ENCODE measurements around the gene TIMM44.

Gene TIMM44

DNA sequence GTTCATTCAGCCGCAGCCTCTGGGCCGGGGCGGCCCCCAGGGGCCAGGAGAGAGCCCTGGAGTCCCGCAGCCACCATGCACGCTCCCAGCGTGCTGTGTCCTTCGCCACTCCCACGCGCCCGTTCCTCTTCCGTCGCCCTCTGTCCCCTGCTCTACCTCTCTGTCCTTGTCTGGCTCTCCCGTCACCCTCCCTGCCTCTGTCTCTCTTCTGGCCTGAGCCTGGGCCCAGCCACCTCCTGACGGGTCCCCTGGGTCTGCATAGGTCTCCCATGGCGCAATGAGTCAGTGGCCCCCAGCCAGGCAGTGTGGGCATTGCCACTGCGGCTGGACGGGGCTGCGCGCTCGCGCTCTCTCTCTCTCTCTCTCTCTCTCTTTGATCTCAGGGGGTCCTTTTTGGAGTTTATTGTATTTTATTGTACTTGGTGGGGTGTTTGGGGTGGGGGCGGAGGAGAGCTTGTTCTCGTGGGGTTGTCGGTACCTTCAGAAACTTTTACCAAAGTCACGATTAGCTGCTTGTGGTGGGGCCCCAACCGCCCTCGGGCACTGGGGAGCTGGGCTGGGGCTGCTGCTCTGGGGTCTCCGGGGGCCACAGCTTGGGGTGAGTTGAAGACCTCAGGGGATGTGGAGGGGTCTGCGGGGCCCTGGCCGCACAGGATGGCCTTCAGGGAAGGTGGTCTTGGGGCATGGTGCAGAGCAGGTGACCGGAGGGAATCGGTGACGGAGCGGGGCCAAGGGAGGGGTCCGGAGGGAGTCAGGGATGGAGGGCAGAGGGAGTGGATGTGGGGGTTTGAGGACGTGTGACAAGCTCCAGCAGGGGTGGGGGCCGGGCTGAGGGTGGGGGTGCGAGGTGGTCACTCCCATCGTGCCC, 30.5 kb downstream of the TIMM44 start:
- no peak for DNase-seq

DNA sequence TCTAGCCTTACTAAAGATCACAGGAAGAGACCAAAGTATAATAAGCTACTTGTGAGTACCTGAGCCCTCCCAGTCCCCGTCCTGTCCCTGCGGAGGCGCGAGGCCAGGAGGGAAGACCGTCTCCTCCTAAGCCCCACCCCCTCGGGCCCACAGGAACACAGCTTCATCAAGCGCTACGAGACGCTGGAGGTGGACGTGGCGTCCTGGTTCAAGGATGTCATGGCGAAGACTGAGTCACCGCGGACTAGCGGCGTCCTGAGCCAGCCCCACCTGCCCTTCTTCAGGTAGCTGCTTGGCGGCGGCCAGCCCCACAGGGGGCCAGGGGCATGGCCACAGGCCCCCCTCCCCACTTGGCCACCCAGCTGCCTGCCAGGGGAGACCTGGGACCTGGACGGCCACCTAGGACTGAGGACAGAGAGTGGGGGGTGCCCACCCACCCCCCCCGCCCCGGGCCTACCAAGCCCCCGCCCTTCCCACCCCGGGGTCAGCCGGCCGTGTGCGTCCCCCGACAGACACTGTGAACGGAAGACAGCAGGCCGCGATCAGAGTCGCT, 31.2 kb downstream of the TIMM44 start:
- DNase-seq: no peak

DNA sequence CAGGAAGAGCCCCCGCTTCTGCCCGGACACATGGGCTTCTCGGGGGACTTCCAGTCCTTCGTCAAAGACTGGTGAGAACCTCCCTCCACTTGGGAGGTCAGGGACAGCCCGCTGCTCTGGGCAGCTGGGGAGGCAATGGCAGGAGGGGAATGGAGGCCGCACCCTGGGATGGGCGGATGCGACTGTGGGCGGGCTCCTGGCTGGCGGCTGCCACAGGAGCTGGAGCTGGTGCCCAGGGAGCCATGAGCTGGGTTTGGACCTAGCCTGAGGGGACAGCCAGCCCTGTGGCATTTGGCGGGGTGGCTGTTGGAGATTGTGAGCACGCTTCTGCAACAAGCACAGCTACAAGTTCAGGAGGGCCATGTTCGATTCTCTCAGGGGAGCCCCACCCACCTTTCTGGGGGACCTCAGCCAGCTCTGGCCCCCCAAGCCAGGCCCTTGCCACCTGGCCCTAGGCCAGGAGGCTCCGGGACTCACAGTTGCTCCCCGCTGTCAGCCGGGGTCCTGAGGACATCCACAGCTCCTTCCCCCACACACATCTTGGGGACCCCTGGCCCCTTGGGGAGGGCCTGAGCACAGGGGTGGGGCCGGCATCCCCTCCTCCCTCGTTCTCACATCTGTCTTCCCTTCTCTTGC, 31.8 kb downstream of the TIMM44 start:
- DNase-seq: no peak

DNA sequence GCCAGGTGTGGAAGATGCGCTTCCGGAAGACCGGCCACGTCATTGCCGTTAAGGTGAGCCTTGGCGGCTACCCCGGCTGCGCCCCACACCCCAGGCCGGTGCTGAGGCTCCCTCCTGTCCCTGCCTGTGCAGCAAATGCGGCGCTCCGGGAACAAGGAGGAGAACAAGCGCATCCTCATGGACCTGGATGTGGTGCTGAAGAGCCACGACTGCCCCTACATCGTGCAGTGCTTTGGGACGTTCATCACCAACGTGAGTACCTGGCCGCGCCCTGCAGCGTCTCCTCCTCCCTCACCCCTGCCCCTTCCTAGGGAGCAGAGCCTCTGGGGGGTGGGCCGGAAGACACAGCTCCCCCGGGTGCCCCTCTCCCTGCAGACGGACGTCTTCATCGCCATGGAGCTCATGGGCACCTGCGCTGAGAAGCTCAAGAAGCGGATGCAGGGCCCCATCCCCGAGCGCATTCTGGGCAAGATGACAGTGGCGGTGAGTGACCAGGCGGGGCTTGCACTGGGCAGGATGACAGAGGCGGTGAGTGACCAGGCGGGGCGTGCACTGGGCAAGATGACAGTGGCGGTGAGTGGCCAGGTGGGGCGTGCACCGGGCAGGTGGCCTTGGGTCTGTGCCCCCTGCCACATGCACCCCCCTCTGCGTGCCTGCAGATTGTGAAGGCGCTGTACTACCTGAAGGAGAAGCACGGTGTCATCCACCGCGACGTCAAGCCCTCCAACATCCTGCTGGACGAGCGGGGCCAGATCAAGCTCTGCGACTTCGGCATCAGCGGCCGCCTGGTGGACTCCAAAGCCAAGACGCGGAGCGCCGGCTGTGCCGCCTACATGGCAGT, 32.9 kb downstream of the TIMM44 start:
- DNase-seq: no peak

DNA sequence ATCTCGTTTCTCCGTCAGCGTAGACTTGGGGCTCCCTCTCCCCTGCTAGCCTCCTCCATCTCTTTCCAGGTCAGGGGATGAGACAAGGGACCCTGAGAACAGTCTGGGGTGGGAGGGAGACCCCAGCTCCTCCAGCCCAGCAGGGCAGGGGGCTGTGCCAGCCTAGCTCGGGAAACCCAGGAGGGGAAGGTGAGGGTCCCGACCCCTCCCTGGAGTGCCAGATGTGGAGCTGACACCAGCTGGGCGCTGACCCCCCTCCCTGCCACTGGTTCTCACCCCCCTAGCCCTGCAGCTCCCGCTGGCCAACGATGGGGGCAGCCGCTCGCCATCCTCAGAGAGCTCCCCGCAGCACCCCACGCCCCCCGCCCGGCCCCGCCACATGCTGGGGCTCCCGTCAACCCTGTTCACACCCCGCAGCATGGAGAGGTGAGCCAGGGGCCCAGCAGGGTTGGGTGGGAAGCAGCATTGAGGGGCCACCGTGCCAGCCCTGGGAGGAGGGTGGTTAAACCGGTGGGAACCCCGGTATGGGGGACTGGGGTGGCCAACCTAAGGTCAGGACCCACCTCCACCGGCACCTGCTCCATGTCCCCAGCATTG, 33.9 kb downstream of the TIMM44 start:
- DNase-seq: no peak

DNA sequence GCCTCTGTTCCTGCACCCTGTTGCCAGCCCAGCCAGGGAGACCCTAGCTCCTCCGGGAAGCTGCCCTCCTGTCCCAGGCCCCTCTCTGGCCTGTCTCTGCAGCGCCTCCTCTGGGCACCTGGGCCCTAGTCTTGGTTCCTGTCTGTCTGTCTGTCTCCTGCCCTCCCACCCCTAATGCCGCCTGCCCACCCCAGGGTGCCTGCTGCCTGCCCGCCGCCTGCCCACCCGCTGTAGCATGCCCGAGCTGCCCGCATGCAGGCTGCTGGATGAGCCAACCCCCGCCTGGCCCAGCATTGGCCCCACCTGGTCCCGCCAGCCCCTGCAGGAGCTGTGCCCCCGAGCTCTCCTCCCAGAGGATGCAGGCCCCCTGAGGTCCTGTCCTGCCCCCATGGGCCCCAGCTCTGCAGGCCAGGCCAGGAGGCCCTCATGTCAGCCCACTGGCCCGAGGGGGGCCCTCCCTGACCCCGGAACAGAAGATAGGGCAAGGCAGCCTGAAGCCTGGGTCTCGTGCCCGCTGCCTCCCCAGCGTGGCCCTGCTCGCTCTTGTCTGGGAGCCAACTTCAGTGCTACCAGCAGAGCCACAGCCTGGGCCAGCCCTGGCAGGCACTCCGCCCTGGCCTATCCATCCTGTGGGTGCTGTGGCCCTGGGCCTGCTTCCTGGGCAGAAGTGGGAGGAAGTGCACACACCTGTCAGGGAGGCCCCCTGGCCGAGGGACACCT, 34.6 kb downstream of the TIMM44 start:
- DNase-seq: no peak

DNA sequence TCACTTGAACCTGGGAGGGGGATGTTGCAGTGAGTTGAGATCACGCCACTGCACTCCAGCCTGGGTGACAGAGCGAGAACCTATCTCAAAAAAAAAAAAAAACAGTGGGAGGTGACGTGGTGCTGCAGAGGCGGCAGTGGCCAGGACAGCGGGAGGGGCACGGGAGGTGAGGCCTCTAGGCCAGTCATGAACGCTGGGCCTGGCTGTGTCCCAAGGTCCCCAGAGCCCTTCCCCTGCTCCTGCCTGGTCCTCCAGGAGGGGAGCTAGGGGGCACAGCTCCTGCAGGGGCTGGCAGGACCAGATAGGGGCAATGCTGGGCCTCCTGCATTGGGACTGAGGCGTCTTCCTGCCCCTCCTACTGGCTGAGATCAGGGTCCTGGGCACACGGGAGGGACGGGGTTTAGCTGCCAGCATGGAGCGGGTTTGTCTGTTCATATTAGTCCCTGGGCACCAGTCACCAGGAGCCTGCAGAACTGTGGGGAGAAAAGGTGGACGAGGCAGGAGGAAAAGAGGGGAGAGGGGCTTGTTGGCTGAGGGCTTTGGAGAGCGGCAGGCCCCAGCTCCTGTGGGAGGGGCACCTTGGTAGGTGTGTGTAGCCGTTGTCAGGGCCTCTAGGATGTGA, 35.3 kb downstream of the TIMM44 start:
- DNase-seq: no peak

DNA sequence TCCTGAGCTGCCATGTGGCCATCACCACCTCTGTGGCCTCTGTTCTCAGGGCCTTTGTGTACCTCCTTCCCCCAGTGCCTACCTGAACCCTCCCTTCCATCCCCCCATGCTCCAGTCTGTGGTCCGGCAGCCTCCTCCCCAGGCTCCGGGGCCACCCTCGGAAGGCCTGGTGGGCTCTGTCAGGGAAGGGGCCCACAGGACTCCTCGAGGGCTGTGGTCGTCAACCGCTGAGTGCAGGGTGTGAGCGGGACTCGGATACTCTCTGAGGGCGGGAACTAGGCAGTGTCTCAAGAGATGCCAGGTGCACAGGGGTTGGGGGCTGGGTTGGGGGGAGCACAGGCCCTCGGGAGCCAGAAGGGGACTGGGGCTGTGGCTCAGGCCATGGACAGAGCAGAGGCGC, 35.9 kb downstream of the TIMM44 start:
- no peak for DNase-seq

DNA sequence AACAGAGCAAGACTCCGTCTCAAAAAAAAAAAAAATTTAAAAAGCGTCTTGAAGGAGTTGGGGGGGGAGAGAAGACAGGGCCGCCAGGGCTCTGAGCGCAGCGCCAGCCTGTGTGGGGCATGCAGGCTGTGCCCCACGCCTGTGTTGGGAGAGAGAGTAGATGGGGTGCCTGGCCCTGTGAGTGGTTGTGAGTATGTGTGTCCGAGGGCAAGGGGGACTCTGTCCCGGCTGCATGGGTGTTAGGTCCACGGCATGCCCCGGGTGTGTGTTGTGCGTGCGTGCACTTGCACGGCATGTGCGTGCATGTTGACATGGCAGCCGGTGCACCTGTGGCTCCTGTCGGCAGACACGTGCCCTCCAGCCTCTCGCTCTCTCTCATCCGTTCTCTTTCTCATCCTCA, 36.3 kb downstream of the TIMM44 start:
- no peak for DNase-seq

DNA sequence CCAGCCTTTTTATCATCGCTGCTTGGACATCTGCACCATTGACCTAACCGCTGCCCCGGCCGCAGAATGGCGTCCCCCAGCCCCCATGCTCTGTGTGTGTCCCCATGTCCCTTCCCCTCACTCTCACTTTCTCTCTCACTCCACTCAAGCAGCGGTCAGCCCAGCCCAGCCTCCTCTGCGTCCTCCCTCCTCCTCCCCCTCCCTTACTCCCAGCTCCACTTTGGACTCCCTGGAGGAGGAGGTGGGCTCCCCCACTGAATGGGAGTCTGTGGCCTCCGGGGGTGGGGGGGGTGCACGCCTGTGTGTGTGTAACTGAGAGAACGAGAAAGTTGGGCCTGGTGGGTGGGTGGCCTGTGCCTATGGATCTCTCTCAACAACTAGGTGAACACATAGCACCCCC, 37.6 kb downstream of the TIMM44 start:
- no peak for DNase-seq

DNA sequence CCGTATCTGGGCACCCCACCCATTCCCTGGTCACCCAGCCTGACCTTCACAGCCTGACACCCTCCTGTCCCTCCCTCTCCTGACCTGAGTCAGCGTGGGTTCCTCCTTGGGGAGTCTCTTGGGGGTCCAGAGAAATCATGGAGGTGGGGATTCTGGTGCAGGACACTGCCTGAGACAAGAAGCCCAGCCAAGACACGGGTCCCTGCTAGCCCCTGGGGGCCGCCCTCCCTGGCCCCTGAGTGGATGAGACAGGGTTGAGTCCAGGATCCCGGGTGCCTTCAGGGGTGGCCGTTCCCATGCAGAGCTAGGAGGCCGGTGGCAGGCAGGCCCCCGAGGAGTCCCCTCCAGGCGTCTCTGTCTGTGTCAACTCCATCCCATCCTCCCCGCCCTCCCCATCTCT, 38.2 kb downstream of the TIMM44 start:
- DNase-seq: no peak

DNA sequence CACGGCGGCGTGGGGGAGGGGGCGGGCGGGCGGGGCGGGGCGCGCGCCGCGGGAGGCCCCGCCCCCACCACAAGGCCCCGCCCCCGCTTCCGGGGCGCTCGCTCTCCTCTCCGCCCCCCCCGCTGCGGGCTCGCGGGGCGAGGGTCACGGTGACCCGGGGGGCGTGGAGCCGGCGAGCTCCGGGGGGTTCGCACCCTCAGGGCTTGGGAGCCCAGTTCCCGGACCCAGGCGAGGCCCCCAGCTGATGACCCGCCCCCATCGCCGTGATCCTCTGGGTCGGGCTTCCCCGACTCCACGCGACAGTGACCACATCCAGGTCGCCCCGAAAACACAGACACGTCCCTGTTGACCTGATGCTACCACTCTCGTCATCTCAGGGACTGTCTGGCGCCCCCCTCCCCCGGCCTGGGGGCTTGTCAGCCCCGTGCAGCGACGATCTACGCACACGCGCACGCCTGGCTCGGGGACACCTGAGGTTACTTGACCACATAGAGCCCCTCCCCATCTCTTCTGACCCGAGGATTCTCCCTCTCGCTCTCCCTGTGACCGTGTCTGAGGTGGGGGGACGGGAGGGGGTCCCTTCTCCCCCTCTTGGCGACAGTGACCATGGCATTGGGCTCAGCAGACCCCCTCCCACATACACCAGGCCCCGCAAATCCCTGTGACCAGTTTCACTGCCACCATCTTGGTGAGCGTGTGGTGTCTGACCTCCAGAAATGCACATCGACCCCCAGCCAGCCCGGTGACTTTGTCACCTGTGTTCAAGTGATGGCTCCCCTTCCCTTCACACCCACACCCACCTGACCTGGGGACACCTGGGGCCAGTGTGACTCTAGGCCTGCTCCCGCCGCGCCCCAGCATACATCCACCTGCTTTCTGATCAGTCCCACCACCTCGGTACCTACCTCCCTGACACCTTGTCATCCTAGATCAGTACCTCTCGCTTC, 39.1 kb downstream of the TIMM44 start:
- DNase-seq: no peak

DNA sequence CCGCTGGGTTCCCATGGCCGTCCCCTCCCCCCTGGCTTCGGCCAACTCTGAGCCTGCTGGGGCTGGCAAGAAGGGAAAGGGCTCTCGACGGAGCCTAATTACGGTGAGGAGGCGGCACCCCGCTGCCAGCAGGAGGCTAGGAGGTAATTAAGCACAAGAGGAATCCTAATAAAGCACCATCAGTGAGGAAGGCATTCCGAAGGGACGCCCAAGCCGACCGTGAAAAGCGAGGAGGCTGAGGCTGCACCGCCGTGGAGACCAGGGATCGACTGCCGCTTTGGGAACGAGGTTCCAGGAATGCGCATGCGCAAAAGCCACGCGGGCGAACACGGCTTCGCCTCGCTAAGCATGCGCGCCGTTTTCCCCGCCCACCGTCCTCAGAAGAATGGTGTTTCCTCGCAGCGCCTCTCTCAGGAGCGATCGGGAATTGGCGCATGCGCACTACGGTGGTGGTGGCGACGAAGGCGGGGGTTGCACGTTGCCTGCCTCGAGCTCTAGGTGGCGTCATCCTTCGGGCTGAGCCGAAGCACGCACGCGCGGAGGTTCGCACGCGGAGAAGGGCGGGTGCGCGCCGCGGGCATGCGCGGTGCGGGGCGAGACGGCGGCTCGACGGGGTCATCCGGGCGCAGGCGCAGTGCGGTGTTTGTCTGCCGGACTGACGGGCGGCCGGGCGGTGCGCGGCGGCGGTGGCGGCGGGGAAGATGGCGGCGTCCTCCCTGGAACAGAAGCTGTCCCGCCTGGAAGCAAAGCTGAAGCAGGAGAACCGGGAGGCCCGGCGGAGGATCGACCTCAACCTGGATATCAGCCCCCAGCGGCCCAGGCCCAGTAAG, 40.0 kb downstream of the TIMM44 start, which contains the start of gene MAP2K7:
MAP2K7 (plus strand) TSS at position 634 of the 830 bp plus-strand sequence; CDS start at position 702, 68 bp downstream.
- DNase-seq: peak; percentile 97

DNA sequence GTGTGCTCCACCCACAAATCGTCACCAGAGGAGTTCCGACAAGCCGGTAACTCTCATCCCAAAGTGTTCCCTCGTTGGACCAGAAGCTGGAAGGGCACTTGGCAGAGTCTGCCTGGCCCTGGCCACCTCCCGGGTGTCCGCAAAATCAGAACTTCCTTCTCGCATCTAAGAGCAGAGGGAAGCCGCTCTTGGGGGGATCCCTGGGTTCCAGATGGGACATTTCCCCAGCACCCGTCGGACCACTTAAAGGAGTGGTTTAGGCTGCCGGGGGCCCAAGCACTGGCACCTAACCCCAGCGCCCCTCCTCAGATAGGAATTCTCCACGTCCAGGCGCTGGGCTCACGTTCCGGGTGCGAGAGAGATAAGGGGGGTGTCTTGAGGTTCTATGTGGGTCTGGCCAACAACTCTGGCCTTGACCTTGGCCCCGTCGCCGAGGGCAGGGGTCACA, 40.6 kb downstream of the TIMM44 start:
- DNase-seq: no peak

DNA sequence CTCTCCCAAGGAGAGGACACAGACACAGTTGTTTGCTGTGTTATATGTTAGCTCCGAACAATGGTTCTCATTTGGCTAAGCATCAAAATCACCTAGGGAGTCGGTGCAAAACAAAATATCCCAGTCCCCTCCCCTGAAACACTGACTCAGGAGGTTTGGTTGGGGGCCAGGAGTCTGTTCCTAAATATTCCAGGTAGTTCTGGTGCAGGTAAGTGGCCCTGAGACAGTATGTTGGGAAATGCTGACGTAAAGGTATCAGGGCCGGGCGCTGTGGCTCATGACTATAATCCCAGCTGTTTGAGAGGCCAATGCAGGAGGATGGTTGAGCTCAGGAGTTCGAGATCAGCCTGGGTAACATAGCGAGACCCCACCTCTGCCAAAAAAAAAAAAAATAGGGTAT, 42.1 kb downstream of the TIMM44 start:
- no peak for DNase-seq

DNA sequence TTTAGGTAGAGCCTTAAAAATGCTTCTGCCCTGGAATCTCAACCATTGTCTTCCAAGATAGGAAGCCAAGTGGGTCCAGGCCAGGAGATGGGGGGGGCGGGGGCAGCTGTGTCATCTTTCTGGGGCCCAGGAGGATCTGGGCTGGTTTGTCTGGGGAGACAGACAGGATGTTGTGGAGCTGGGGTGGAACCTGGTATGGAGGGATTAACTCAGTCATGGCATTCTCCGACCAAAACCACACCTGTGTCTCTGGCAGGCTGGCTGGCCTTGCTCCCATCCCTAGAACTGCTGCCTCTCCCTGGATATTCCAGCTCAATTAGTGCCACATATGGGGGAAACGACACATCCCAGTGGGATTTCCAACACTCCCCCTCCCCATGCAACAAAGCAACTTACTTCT, 42.5 kb downstream of the TIMM44 start:
- DNase-seq: no peak

DNA sequence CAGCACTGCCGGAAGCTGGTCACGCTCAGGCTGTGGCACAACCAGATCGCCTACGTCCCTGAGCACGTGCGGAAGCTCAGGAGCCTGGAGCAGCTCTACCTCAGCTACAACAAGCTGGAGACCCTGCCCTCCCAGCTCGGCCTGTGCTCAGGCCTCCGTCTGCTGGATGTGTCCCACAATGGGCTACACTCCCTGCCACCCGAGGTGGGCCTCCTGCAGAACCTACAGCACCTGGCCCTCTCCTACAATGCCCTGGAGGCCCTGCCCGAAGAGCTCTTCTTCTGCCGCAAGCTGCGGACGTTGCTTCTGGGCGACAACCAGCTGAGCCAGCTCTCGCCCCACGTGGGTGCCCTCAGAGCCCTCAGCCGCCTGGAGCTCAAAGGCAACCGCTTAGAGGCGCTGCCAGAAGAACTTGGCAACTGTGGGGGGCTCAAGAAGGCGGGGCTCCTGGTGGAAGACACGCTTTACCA, 43.0 kb downstream of the TIMM44 start:
- no peak for DNase-seq

DNA sequence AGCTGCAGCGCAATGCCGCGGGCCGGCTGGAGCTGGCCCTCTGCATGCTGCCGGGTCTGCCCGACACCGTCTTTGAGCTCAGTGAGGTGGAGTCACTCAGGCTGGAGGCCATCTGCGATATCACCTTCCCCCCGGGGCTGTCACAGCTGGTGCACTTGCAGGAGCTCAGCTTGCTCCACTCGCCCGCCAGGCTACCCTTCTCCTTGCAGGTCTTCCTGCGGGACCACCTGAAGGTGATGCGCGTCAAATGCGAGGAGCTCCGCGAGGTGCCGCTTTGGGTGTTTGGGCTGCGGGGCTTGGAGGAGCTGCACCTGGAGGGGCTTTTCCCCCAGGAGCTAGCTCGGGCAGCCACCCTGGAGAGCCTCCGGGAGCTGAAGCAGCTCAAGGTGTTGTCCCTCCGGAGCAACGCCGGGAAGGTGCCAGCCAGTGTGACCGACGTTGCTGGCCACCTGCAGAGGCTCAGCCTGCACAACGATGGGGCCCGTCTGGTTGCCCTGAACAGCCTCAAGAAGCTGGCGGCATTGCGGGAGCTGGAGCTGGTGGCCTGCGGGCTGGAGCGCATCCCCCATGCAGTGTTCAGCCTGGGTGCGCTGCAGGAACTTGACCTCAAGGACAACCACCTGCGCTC, 43.6 kb downstream of the TIMM44 start:
- DNase-seq: no peak

DNA sequence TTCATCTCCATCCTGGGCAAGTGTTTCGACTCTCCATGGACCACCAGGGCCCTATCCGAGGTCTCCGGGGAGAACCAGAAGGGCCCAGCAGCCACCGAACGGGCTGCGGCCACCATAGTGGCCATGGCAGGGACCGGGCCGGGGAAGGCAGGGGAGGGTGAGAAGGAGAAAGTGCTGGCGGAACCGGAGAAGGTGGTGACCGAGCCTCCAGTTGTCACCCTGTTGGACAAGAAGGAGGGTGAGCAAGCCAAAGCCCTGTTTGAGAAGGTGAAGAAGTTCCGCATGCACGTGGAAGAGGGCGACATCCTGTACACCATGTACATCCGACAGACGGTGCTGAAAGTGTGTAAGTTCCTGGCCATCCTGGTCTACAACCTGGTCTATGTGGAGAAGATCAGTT, 44.5 kb downstream of the TIMM44 start:
- DNase-seq: no peak
